PC-9 (cell line): ENCODE data around the gene PDRG1.

Experiments used
- EZH2 ChIP-seq: fragments of 200-600 bp; sonication (generic); IDR thresholded peaks from 2 replicates; pipeline ENCODE4 v1.8.0; 2017; ENCODE audit warnings: antibody characterized with exemption, low read depth
- TF ChIP-seq, protein P1 (sequence below): fragments of 200-600 bp; sonication (generic); conservative IDR thresholded peaks from 2 replicates; pipeline ENCODE4 v1.6.1; 2017; ENCODE audit warnings: mixed run types, antibody characterized with exemption, mild to moderate bottlenecking, moderate library complexity

GRCh38 chr20:31907046-31907445 lies 44.8 kb downstream of the PDRG1 start:
- no peak for TF ChIP-seq EZH2
- TF ChIP-seq, protein P1, sequence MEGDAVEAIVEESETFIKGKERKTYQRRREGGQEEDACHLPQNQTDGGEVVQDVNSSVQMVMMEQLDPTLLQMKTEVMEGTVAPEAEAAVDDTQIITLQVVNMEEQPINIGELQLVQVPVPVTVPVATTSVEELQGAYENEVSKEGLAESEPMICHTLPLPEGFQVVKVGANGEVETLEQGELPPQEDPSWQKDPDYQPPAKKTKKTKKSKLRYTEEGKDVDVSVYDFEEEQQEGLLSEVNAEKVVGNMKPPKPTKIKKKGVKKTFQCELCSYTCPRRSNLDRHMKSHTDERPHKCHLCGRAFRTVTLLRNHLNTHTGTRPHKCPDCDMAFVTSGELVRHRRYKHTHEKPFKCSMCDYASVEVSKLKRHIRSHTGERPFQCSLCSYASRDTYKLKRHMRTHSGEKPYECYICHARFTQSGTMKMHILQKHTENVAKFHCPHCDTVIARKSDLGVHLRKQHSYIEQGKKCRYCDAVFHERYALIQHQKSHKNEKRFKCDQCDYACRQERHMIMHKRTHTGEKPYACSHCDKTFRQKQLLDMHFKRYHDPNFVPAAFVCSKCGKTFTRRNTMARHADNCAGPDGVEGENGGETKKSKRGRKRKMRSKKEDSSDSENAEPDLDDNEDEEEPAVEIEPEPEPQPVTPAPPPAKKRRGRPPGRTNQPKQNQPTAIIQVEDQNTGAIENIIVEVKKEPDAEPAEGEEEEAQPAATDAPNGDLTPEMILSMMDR, result no peak
